Choroid plexus epithelial cell (primary cell): ENCODE measurements around the gene GRM8.

ENCODE experiments used
- DNase-seq: peaks from one replicate; pipeline ENCODE4 v3.0.0-alpha.2; 2010; ENCODE audit warnings: low read depth
- H3K4me3 ChIP-seq: 2 replicates; pipeline ENCODE4 v1.5.1; 2011; ENCODE audit warnings: low read depth, mild to moderate bottlenecking, control low read depth, low read length, moderate library complexity
- TF ChIP-seq, protein P1 (sequence below): conservative IDR thresholded peaks from 2 replicates; pipeline ENCODE4 v1.5.1; 2011; ENCODE audit warnings: low read depth, mild to moderate bottlenecking, control low read depth, inconsistent platforms, low read length, moderate library complexity

Gene GRM8

DNA sequence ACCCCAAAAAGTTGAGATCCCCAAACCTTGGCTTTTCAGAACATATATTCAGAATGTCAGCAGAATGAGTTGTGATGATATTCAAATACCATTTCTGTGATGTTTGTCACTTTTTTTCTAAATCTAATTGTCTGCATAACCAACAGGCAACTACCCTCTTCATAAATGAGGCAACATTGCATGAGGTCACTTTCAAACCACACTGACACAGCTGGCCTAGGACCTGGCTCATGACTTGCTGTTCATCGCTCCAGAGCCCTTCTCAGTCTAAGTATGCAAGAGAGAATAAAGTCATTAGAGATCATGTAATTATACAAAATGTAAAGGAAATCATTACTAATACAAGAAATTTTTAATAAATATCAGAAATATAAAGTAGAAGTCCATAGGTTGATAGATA lies 681.9 kb downstream of the GRM8 start:
- no peak overlapping the region for H3K4me3 ChIP-seq
- peak; percentile 2 for DNase-seq

DNA sequence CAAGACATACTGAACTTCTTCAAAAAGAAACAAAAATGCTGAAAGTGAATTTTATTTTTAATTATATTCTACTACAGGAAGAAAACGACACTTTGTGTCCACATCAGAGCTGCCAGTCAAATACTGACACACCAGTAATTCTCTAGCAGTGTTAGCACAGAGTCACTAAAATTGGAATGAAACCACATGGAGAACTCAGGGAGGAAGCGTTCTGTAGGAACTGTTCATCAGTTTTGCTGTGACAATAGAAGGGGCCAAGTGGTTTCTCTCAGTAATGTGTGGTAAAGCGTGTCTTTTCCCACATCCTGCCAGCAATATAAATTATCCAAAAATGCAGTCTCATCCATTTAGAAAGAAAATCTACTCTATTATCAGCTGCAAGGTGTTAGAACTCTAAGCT lies 683.3 kb downstream of the GRM8 start:
- H3K4me3 ChIP-seq: no peak overlapping the region
- DNase-seq: no peak
- TF ChIP-seq, protein P1, sequence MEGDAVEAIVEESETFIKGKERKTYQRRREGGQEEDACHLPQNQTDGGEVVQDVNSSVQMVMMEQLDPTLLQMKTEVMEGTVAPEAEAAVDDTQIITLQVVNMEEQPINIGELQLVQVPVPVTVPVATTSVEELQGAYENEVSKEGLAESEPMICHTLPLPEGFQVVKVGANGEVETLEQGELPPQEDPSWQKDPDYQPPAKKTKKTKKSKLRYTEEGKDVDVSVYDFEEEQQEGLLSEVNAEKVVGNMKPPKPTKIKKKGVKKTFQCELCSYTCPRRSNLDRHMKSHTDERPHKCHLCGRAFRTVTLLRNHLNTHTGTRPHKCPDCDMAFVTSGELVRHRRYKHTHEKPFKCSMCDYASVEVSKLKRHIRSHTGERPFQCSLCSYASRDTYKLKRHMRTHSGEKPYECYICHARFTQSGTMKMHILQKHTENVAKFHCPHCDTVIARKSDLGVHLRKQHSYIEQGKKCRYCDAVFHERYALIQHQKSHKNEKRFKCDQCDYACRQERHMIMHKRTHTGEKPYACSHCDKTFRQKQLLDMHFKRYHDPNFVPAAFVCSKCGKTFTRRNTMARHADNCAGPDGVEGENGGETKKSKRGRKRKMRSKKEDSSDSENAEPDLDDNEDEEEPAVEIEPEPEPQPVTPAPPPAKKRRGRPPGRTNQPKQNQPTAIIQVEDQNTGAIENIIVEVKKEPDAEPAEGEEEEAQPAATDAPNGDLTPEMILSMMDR: no peak

More for the DNA sequence above, 681.9 kb downstream of the GRM8 start:
- TF ChIP-seq, protein P1: no peak

DNA sequence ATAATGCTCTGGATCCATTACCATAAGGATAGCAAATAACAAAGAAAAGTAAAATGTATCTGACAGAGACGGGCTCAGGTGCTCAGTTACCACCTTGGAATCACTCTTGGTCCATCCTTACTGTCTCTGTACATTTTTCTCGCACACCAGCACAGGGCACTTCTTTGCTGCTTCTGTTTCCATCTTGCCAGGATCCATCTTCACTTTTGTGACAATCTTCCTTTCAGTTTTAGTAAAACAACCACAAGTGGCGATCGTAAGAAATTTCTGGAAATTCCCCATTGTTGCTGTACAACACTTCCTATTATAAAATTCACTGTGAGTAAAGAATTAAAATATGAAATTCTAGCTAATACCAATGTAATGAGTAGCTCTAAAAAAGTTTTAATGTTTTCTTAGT lies 695.5 kb downstream of the GRM8 start:
- no peak overlapping the region for H3K4me3 ChIP-seq
- TF ChIP-seq, protein P1: no peak
- DNase-seq: no peak

DNA sequence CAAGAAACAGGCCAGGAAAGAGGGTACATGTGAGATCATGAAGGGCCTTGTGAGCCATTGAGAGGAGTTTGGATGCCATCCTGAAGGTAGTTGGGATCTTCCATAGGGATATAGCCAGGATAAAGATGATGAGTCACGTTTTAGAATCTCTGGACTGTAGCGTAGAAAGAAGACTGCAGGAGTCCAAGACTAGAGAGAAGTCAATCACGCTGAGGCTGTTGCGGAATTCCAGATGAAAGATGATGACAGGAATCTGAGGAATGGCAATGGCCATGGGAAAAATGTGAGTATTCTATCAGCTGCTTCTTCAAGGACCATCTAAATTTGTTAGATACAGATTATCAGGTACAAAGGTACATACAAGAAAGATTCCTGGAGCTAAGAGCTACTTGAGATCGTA lies 711.3 kb downstream of the GRM8 start:
- DNase-seq: no peak
- TF ChIP-seq, protein P1: no peak
- no peak overlapping the region for H3K4me3 ChIP-seq

DNA sequence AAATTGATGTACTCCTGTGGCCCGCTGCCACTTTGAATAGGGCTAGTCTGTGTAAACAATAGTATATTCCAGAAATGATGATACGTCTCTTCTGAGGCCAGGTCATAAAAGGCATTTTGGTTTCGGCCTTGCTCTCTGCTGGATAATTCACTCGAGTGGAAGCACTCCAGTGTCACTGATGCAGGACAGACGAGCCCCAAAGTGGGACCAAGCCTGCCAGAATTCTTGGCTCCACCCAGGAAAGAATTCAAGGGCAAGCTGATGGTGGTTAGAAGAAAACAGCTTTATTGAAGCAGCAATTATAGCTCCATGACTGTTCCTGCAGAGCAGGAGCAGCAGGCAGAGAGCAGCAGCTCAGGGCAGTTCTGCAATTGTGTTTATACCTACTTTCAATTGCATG lies 717.6 kb downstream of the GRM8 start:
- TF ChIP-seq, protein P1: no peak
- no peak for DNase-seq

DNA sequence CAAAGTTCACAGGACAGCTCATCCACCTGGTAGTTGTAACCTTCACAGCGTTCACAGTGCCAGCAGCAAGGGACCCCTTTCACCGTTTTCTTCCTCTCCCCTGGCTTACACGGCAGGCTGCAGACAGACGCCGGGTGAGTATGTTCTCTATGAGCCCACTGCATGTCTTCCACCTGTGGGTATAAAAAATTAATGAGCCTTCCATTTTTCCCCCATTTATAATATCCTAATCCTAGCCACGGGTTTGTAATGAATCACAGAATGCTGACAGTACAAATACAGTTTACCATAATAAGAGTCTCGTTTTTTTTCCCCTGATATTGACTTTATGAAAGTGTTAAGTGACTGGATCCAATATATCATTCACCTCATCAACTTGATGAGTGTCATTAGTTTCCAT lies 719.0 kb downstream of the GRM8 start:
- no peak overlapping the region for H3K4me3 ChIP-seq
- TF ChIP-seq, protein P1: no peak
- DNase-seq: no peak

More for the DNA sequence above, 717.6 kb downstream of the GRM8 start:
- H3K4me3 ChIP-seq: no peak overlapping the region

DNA sequence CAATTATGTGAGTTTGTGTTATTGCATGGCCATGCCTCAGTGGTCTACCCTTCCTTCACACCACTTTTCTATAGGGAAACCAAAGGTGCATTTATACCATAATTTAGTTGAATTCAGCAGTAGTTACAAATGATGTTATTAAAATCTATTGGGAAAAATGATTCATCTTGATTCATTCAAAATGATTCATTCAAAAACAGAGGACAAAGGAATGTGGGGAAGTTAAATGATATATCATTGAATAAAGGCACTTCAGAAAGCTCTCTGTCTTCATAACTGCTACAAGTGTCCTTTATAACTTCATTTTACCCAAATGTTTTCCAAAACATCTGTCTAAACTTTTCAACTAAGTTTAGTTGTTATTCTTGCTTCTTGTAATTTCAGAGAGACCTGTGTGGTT lies 722.9 kb downstream of the GRM8 start:
- H3K4me3 ChIP-seq: no peak overlapping the region
- peak; percentile 7 for DNase-seq
- TF ChIP-seq, protein P1: no peak
